Ishikawa (cell line): ENCODE measurements around the gene MUS81.

Experiments used
- CEBPB ChIP-seq: IDR thresholded peaks from 2 replicates; pipeline ENCODE4 v1.6.1; 2012
- CREB1 ChIP-seq: IDR thresholded peaks from 2 replicates; pipeline ENCODE4 v1.6.1; 2012; ENCODE audit warnings: low read depth
- EGR1 ChIP-seq: IDR thresholded peaks from 2 replicates; pipeline ENCODE4 v1.6.1; 2012
- EP300 ChIP-seq: IDR thresholded peaks from 2 replicates; pipeline ENCODE4 v1.6.1; 2012; ENCODE audit warnings: borderline replicate concordance
- FOXM1 ChIP-seq: IDR thresholded peaks from 2 replicates; pipeline ENCODE4 v1.6.1; 2012; ENCODE audit warnings: low read depth, borderline replicate concordance
- NFIC ChIP-seq: IDR thresholded peaks from 2 replicates; pipeline ENCODE4 v1.6.1; 2012
- RAD21 ChIP-seq: IDR thresholded peaks from 2 replicates; pipeline ENCODE4 v1.6.1; 2012; ENCODE audit warnings: low read depth
- REST ChIP-seq: IDR thresholded peaks from 2 replicates; pipeline ENCODE4 v1.6.1; 2012; ENCODE audit warnings: low read depth, mild to moderate bottlenecking
- TAF1 ChIP-seq: IDR thresholded peaks from 2 replicates; pipeline ENCODE4 v1.6.1; 2012; ENCODE audit warnings: low read depth, mild to moderate bottlenecking
- TCF12 ChIP-seq: IDR thresholded peaks from 2 replicates; pipeline ENCODE4 v1.6.1; 2012; ENCODE audit warnings: low read depth
- TEAD4 ChIP-seq: IDR thresholded peaks from 2 replicates; pipeline ENCODE4 v1.6.1; 2012
- YY1 ChIP-seq: IDR thresholded peaks from 2 replicates; pipeline ENCODE4 v1.6.1; 2012; ENCODE audit warnings: low read depth
- ZBTB7A ChIP-seq: IDR thresholded peaks from 2 replicates; pipeline ENCODE4 v1.6.1; 2012; ENCODE audit warnings: low read depth
- TF ChIP-seq, protein P1 (sequence below): IDR thresholded peaks from 2 replicates; pipeline ENCODE4 v1.6.1; 2012
- TF ChIP-seq, protein P2 (sequence below): IDR thresholded peaks from 2 replicates; pipeline ENCODE4 v1.6.1; 2012

The MUS81 gene

DNA sequence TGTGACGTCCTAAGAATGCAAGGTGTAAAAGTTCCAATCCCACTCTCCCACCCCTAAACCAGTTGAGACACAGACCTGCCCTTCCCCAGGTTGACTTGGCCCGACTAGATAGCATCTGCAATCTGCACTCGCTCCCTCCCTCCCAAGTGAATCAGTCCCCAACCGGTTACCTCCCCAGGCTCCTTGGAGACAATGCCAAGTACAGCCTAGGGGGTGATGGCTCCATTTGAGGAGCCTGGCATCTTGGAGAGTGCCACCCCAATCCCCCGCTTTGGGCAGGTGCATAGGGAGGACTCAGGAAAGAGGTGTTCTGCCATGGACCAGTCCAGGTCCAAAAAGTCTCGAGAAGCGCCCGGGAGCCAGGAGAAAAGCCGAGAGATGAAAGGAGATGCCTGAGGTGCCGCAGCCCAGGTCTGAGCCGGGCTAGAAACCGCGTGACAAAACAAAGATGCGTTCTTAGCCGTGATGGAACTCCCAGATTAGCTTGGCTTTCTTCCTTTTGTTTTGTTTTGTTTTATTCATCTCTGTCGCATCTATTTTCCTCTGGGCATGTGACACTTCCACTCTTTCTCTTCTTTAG lies 45.2 kb upstream of the MUS81 start:
- TF ChIP-seq TAF1 (no peak), CEBPB (no peak), RAD21 (no peak), YY1 (no peak), REST (no peak), TCF12 (no peak), TEAD4 (no peak), ZBTB7A (no peak), NFIC (no peak), FOXM1 (no peak), EGR1 (no peak), EP300 (no peak)
- TF ChIP-seq, protein P1, sequence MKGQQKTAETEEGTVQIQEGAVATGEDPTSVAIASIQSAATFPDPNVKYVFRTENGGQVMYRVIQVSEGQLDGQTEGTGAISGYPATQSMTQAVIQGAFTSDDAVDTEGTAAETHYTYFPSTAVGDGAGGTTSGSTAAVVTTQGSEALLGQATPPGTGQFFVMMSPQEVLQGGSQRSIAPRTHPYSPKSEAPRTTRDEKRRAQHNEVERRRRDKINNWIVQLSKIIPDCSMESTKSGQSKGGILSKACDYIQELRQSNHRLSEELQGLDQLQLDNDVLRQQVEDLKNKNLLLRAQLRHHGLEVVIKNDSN, result no peak
- TF ChIP-seq, protein P2, sequence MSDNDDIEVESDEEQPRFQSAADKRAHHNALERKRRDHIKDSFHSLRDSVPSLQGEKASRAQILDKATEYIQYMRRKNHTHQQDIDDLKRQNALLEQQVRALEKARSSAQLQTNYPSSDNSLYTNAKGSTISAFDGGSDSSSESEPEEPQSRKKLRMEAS, result no peak

DNA sequence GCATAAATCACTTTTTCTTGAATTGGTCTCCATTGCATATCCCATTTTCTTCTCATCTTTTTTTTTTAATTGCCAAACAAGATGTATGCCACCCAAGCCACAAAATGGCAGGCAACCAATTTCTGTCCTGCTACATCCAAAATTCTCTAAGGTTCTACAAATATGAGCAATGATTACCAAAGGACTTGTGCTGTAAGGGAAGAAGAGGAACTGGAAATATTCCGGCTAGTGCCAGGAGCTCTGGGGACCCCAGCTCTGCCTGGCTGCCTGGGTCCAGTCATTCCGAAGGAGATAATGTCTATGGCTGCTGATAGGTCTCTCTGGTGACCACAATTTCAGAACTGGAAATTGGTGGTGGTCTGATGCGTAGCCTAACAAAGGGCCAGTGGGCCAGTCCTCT lies 43.5 kb upstream of the MUS81 start:
- TF ChIP-seq TEAD4 (no peak), YY1 (no peak), FOXM1 (no peak), REST (no peak), RAD21 (no peak), TCF12 (no peak), ZBTB7A (no peak)
- TF ChIP-seq, protein P1, result no peak
- TF ChIP-seq, protein P2, result no peak

- no peak for TF ChIP-seq TCF12
- TF ChIP-seq, protein P1, result no peak
- TF ChIP-seq CEBPB, result no peak
- TF ChIP-seq TEAD4, result no peak
- TF ChIP-seq FOXM1, result no peak
- TF ChIP-seq RAD21, result no peak
- TF ChIP-seq NFIC, result no peak
- no peak for TF ChIP-seq YY1
- no peak for TF ChIP-seq REST
- TF ChIP-seq CREB1, result no peak
- TF ChIP-seq, protein P2, result no peak
- no peak for TF ChIP-seq ZBTB7A
- no peak for TF ChIP-seq EP300
- TF ChIP-seq EGR1, result no peak
- no peak for TF ChIP-seq TAF1
Observed at GRCh38 chr11:65817312-65817834, 42.9 kb upstream of the MUS81 start.

GRCh38 chr11:65817835-65818680 lies 42.2 kb upstream of the MUS81 start:
- TF ChIP-seq TEAD4 (no peak), NFIC (peak; percentile 27; the same call in 1 of the 2 replicates), TAF1 (no peak), YY1 (peak; percentile 48; the same call in 1 of the 2 replicates), CREB1 (no peak), REST (no peak), ZBTB7A (no peak), CEBPB (no peak), FOXM1 (no peak), RAD21 (peak; percentile 92), EP300 (no peak), EGR1 (no peak), TCF12 (peak; percentile 33; the same call in 1 of the 2 replicates)
- TF ChIP-seq, protein P2, result peak; percentile 63
- TF ChIP-seq, protein P1, result peak; percentile 65
